Naive thymus-derived CD4-positive, alpha-beta T cell (primary cell): Measurements from ENCODE around the gene RFC1. TPM values are rescaled to one million over a fixed set of nuclear protein-coding genes. Genes with fewer than 3 reads are reported as not detected.
A peak's percentile ranks its signal among the peaks of the same experiment; 100 is the strongest.
"Not testable (repeated sequence)": the region's sequence is repeated elsewhere in the genome, so short reads cannot be mapped to it uniquely, and the experiment has no call there.

Experiments
- ATAC-seq: fragments of 150-1000 bp; cut with Tn5 transposase; 2 replicates; pipeline ENCODE4 v1.10.0; 2021; ENCODE audit warnings: mild to moderate bottlenecking, moderate library complexity
- CTCF ChIA-PET: fragments of 350-600 bp; sonication (Branson Sonifier 250); formaldehyde crosslinking; loops from one replicate; lab custom pipeline; 2021; ENCODE audit warnings: antibody characterized with exemption; lab: Charles Lee
- POLR2A ChIA-PET: fragments of 350-600 bp; sonication (Branson Sonifier 250); formaldehyde crosslinking; loops from one replicate; lab custom pipeline; 2021; ENCODE audit warnings: antibody characterized with exemption, inconsistent platforms; lab: Charles Lee
- DNase-seq, 9 donors: peaks; one replicate each; pipeline versions ENCODE4 v3.0.0 to v3.0.0-alpha.2; 2020 to 2022; ENCODE audit warnings: mixed read lengths in 1 of 9
- H3K27ac ChIP-seq: one replicate; pipeline ENCODE4 v1.7.0; 2013; ENCODE audit warnings: mild to moderate bottlenecking, low read depth, low read length, moderate library complexity
- H3K27me3 ChIP-seq, 2 donors: one replicate each; pipeline ENCODE4 v1.7.0; 2013; ENCODE audit warnings: low read length in 2 of 2, mild to moderate bottlenecking in 2 of 2, moderate library complexity in 2 of 2; ENCODE audit not compliant: control insufficient read depth in 2 of 2, insufficient read depth in 2 of 2
- H3K36me3 ChIP-seq, 3 experiments: 1 replicate in 2 of 3; 2 replicates in 1 of 3; pipeline ENCODE4 v1.7.0; 2013; ENCODE audit warnings: low read length in 3 of 3, mild to moderate bottlenecking in 3 of 3, moderate library complexity in 1 of 3; ENCODE audit not compliant: insufficient read depth in 3 of 3, control insufficient read depth in 2 of 3
- H3K4me1 ChIP-seq, 2 donors: one replicate each; pipeline ENCODE4 v1.7.0; 2013; ENCODE audit warnings: low read length in 2 of 2, mild to moderate bottlenecking in 2 of 2, moderate library complexity in 1 of 2; ENCODE audit not compliant: control insufficient read depth in 2 of 2, insufficient read depth in 2 of 2
- H3K4me3 ChIP-seq: 2 replicates; pipeline ENCODE4 v1.7.0; 2013; ENCODE audit warnings: mild to moderate bottlenecking, low read length
- H3K9me3 ChIP-seq, 3 experiments: 1 replicate in 2 of 3; 2 replicates in 1 of 3; pipeline ENCODE4 v1.7.0; 2013; ENCODE audit warnings: low read length in 3 of 3; ENCODE audit not compliant: control insufficient read depth in 2 of 3
- H3K27ac Mint-ChIP-seq, 9 donors: one replicate each; pipeline ENCODE4 v1.8.0; 2020 to 2022; ENCODE audit warnings: mixed read lengths in 9 of 9, mild to moderate bottlenecking in 8 of 9, moderate library complexity in 5 of 9, inconsistent platforms in 2 of 9
- H3K27me3 Mint-ChIP-seq, 5 donors: one replicate each; pipeline ENCODE4 v1.8.0; 2021 to 2022; ENCODE audit warnings: mixed read lengths in 5 of 5, mild to moderate bottlenecking in 1 of 5
- H3K36me3 Mint-ChIP-seq, 5 donors: one replicate each; pipeline ENCODE4 v1.8.0; 2020 to 2022; ENCODE audit warnings: mixed read lengths in 5 of 5, mild to moderate bottlenecking in 3 of 5, inconsistent platforms in 1 of 5
- H3K4me1 Mint-ChIP-seq, 7 donors: one replicate each; pipeline ENCODE4 v1.8.0; 2020 to 2022; ENCODE audit warnings: mixed read lengths in 7 of 7, mild to moderate bottlenecking in 3 of 7, inconsistent platforms in 1 of 7
- H3K4me3 Mint-ChIP-seq, 10 donors: one replicate each; pipeline ENCODE4 v1.8.0; 2020 to 2022; ENCODE audit warnings: mild to moderate bottlenecking in 10 of 10, mixed read lengths in 10 of 10, moderate library complexity in 6 of 10, inconsistent platforms in 2 of 10
- H3K9me3 Mint-ChIP-seq, 11 donors: one replicate each; pipeline ENCODE4 v1.8.0; 2020 to 2022; ENCODE audit warnings: mixed read lengths in 11 of 11, mild to moderate bottlenecking in 4 of 11, inconsistent platforms in 1 of 11, moderate library complexity in 1 of 11
- intact Hi-C, 2 donors: fragments of 100-400 bp; cut with micrococcal nuclease; formaldehyde crosslinking; loops; one replicate each; pipeline ENCODE4 v1.15.1; 2023
- polyA plus RNA-seq, 2 donors: library from polyadenylated mRNA; unstranded; fragments of 300-500 nt; fragmentation: Illumina TruSeq; gene quantifications; one replicate each; pipeline ENCODE4 v1.2.3, GENCODE V29; 2021
- total RNA-seq, 6 experiments: library from RNA in 5 of 6; stranded (reverse) in 5 of 6; gene quantifications; 1 replicate in 5 of 6; 2 replicates in 1 of 6; pipeline ENCODE4 v1.2.3 and lab custom pipeline; 2021 to 2026

Gene RFC1
- total and polyA plus RNA-seq, 7 experiments from 2014 or later = 33.8 to 66.4 (median 63.7) TPM

- Histone ChIP-seq H3K36me3 (peaks cover 0 to 23% (median 0%) of the 10 kb centered on the region in 3 experiments), H3K27me3 (no peaks in the 10 kb centered on the region), H3K9me3 (no peaks in the 10 kb centered on the region), H3K4me1 (no peaks in the 10 kb centered on the region), H3K4me3 (no peak overlapping the region), H3K27ac (no peak overlapping the region)
- intact Hi-C loops = no loop called here
- H3K9me3 Mint-ChIP-seq = no peaks in the 10 kb centered on the region
- ATAC-seq = no peak
- H3K27me3 Mint-ChIP-seq = no peaks in the 10 kb centered on the region
- peak overlapping the region in 3 of 9 donors; percentile 37 to 69 (median 59) for H3K27ac Mint-ChIP-seq
- POLR2A ChIA-PET = no interaction called here
- CTCF ChIA-PET = no interaction called here
- no peak overlapping the region for H3K4me3 Mint-ChIP-seq
- DNase-seq = no peak
- H3K36me3 Mint-ChIP-seq = peaks cover 3 to 46% (median 29%) of the 10 kb centered on the region in 5 donors
- H3K4me1 Mint-ChIP-seq = no peaks in the 10 kb centered on the region
These were observed 86.7 kb downstream of the RFC1 start for GRCh38 chr4:39279416-39279815.

- H3K27me3 Mint-ChIP-seq = no peaks in the 10 kb centered on the region
- H3K4me1 ChIP-seq = no peaks in the 10 kb centered on the region
- ChIA-PET CTCF (interaction anchor here (0.6 kb wide), 1 partner anchor 43 kb away, joined by 3 read pairs; no protein-coding TSS in a partner anchor), POLR2A (no interaction called here)
- no peaks in the 10 kb centered on the region for H3K27me3 ChIP-seq
- DNase-seq (no peak), ATAC-seq (no peak)
- no peak overlapping the region for H3K27ac Mint-ChIP-seq
- peaks cover 3 to 50% (median 27%) of the 10 kb centered on the region in 5 donors for H3K36me3 Mint-ChIP-seq
- H3K4me3 Mint-ChIP-seq = no peak overlapping the region
- H3K36me3 ChIP-seq = peaks cover 0 to 26% (median 0%) of the 10 kb centered on the region in 3 experiments
- intact Hi-C loops = no loop called here
- no peak overlapping the region for H3K27ac ChIP-seq
- H3K9me3 ChIP-seq = no peaks in the 10 kb centered on the region
- no peaks in the 10 kb centered on the region for H3K4me1 Mint-ChIP-seq
- H3K4me3 ChIP-seq = no peak overlapping the region
- no peaks in the 10 kb centered on the region for H3K9me3 Mint-ChIP-seq
These were observed 87.7 kb downstream of the RFC1 start for GRCh38 chr4:39278476-39278875.

GRCh38 chr4:39277661-39278060 is 88.5 kb downstream of the RFC1 start:
- H3K4me1 ChIP-seq, H3K27me3 Mint-ChIP-seq, H3K27ac Mint-ChIP-seq, DNase-seq, POLR2A ChIA-PET, H3K4me1 Mint-ChIP-seq, CTCF ChIA-PET, intact Hi-C loops, ATAC-seq, H3K27ac ChIP-seq, H3K4me3 Mint-ChIP-seq, H3K9me3 Mint-ChIP-seq, H3K9me3 ChIP-seq, H3K4me3 ChIP-seq, H3K27me3 ChIP-seq: not testable (repeated sequence)
- peaks cover 3 to 58% (median 33%) of the 10 kb centered on the region in 5 donors for H3K36me3 Mint-ChIP-seq
- peaks cover 0 to 33% (median 0%) of the 10 kb centered on the region in 3 experiments for H3K36me3 ChIP-seq

- H3K36me3 ChIP-seq = peaks cover 0 to 39% (median 0%) of the 10 kb centered on the region in 3 experiments
- ChIA-PET POLR2A (no interaction called here), CTCF (interaction anchor here (0.6 kb wide), 2 partner anchors 73 to 1215 kb away, joined by 3 read pairs; no protein-coding TSS in a partner anchor)
- Mint-ChIP-seq H3K9me3 (peaks cover 0 to 1% (median 0%) of the 10 kb centered on the region in 11 donors), H3K27me3 (no peaks in the 10 kb centered on the region), H3K36me3 (peaks cover 4 to 67% (median 44%) of the 10 kb centered on the region in 5 donors), H3K4me1 (no peaks in the 10 kb centered on the region), H3K4me3 (no peak overlapping the region), H3K27ac (no peak overlapping the region)
- H3K27me3 ChIP-seq = no peaks in the 10 kb centered on the region
- ATAC-seq = no peak
- no peak overlapping the region for H3K4me3 ChIP-seq
- H3K4me1 ChIP-seq = no peaks in the 10 kb centered on the region
- H3K27ac ChIP-seq = no peak overlapping the region
- intact Hi-C loops = no loop called here
- H3K9me3 ChIP-seq = no peaks in the 10 kb centered on the region
- DNase-seq = no peak
These were observed 91.7 kb downstream of the RFC1 start for GRCh38 chr4:39274503-39274902.

GRCh38 chr4:39263895-39264294 is 102.3 kb downstream of the RFC1 start:
- peaks cover 0 to 57% (median 32%) of the 10 kb centered on the region in 5 donors for H3K36me3 Mint-ChIP-seq

GRCh38 chr4:39259571-39260330 is 106.4 kb downstream of the RFC1 start:
- Mint-ChIP-seq H3K36me3 (peaks cover 0 to 55% (median 33%) of the 10 kb centered on the region in 5 donors), H3K9me3 (peaks cover 0 to 4% (median 0%) of the 10 kb centered on the region in 11 donors), H3K4me1 (peaks cover 0 to 1% (median 0%) of the 10 kb centered on the region in 7 donors), H3K27me3 (no peaks in the 10 kb centered on the region), H3K4me3 (no peak overlapping the region), H3K27ac (no peak overlapping the region)
- Histone ChIP-seq H3K4me3 (no peak overlapping the region), H3K27me3 (no peaks in the 10 kb centered on the region), H3K36me3 (no peaks in the 10 kb centered on the region), H3K27ac (no peak overlapping the region), H3K9me3 (no peaks in the 10 kb centered on the region), H3K4me1 (no peaks in the 10 kb centered on the region)
- ChIA-PET CTCF (no interaction called here), POLR2A (no interaction called here)
- ATAC-seq = no peak
- intact Hi-C loops = no loop called here
- no peak for DNase-seq

More at GRCh38 chr4:39263895-39264294, 102.3 kb downstream of the RFC1 start:
- Mint-ChIP-seq H3K4me1 (peaks cover 0 to 1% (median 0%) of the 10 kb centered on the region in 7 donors), H3K27ac (no peak overlapping the region), H3K9me3 (peaks cover 0 to 4% (median 0%) of the 10 kb centered on the region in 11 donors), H3K4me3 (no peak overlapping the region), H3K27me3 (no peaks in the 10 kb centered on the region)
- ChIA-PET POLR2A (no interaction called here), CTCF (no interaction called here)
- Histone ChIP-seq H3K4me3 (no peak overlapping the region), H3K36me3 (no peaks in the 10 kb centered on the region), H3K9me3 (no peaks in the 10 kb centered on the region), H3K27ac (no peak overlapping the region), H3K4me1 (no peaks in the 10 kb centered on the region), H3K27me3 (no peaks in the 10 kb centered on the region)
- ATAC-seq = no peak
- DNase-seq = no peak
- intact Hi-C loops = no loop called here
